Neural progenitor cell (in vitro differentiated cells): Measurements from ENCODE around the gene SMIM22. TPM values are rescaled to one million over a fixed set of nuclear protein-coding genes. Genes with fewer than 3 reads are reported as not detected.

ENCODE experiments used
- DNase-seq: peaks from one replicate; pipeline ENCODE4 v3.0.0-alpha.2; 2016; ENCODE audit warnings: low spot score
- H2AFZ ChIP-seq: fragments of 200-600 bp; sonication (generic); replicated peaks from 2 replicates; pipeline ENCODE4 v1.6.1; 2016; ENCODE audit warnings: antibody characterized with exemption
- H3F3A ChIP-seq: fragments of 200-600 bp; sonication (generic); 2 replicates; pipeline ENCODE4 v1.6.1; 2016; ENCODE audit warnings: antibody characterized with exemption, low read depth
- H3K27ac ChIP-seq: fragments of 200-600 bp; sonication (generic); 2 replicates; pipeline ENCODE4 v1.5.1; 2016; ENCODE audit warnings: mild to moderate bottlenecking
- H3K27me3 ChIP-seq: fragments of 200-600 bp; sonication (generic); 2 replicates; pipeline ENCODE4 v1.6.1; 2016; ENCODE audit warnings: mild to moderate bottlenecking, moderate library complexity
- H3K36me3 ChIP-seq: fragments of 200-600 bp; sonication (generic); 2 replicates; pipeline ENCODE4 v1.5.1; 2016
- H3K4me1 ChIP-seq: fragments of 200-600 bp; sonication (generic); 2 replicates; pipeline ENCODE4 v1.6.1; 2016; ENCODE audit warnings: mixed run types
- H3K4me2 ChIP-seq: fragments of 200-600 bp; sonication (generic); 2 replicates; pipeline ENCODE4 v1.6.1; 2016
- H3K4me3 ChIP-seq: fragments of 200-600 bp; sonication (generic); 2 replicates; pipeline ENCODE4 v1.5.1; 2016
- H3K79me2 ChIP-seq: fragments of 200-600 bp; sonication (generic); 2 replicates; pipeline ENCODE4 v1.6.1; 2016; ENCODE audit warnings: low read depth
- H3K9ac ChIP-seq: fragments of 200-600 bp; sonication (generic); 2 replicates; pipeline ENCODE4 v1.6.1; 2016
- H3K9me3 ChIP-seq: fragments of 200-600 bp; sonication (generic); 2 replicates; pipeline ENCODE4 v1.5.1; 2016; ENCODE audit warnings: low read depth
- H4K20me1 ChIP-seq: fragments of 200-600 bp; sonication (generic); 2 replicates; pipeline ENCODE4 v1.6.1; 2016; ENCODE audit warnings: low read depth
- H3K27ac Mint-ChIP-seq: 3 replicates; pipeline ENCODE4 v1.8.0; 2021; ENCODE audit warnings: mixed read lengths
- H3K27me3 Mint-ChIP-seq: 2 replicates; pipeline ENCODE4 v1.8.0; 2022; ENCODE audit warnings: low read depth, mild to moderate bottlenecking, inconsistent platforms, moderate library complexity, mixed read lengths; ENCODE audit not compliant: insufficient read depth
- H3K36me3 Mint-ChIP-seq: 3 replicates; pipeline ENCODE4 v1.8.0; 2021; ENCODE audit warnings: mixed read lengths
- H3K4me1 Mint-ChIP-seq: 3 replicates; pipeline ENCODE4 v1.8.0; 2021; ENCODE audit warnings: mixed read lengths
- H3K4me3 Mint-ChIP-seq: 3 replicates; pipeline ENCODE4 v1.8.0; 2021; ENCODE audit warnings: mild to moderate bottlenecking, moderate library complexity, mixed read lengths
- H3K9me3 Mint-ChIP-seq: 3 replicates; pipeline ENCODE4 v1.8.0; 2020; ENCODE audit warnings: mixed read lengths
- CTCF ChIP-seq: fragments of 200-600 bp; sonication (generic); IDR thresholded peaks from 2 replicates; pipeline ENCODE4 v1.5.1; 2017; ENCODE audit warnings: antibody characterized with exemption, mild to moderate bottlenecking
- EZH2 ChIP-seq: fragments of 200-600 bp; sonication (generic); IDR thresholded peaks from 2 replicates; pipeline ENCODE4 v1.6.1; 2017; ENCODE audit warnings: antibody characterized with exemption, mild to moderate bottlenecking, moderate library complexity
- EZH2phosphoT487 ChIP-seq: fragments of 200-600 bp; sonication (generic); IDR thresholded peaks from 2 replicates; pipeline ENCODE4 v1.6.1; 2017; ENCODE audit warnings: antibody characterized with exemption
- total RNA-seq: library from RNA; depleted of rRNA; stranded (reverse); fragments of >200 nt; gene quantifications from 2 replicates; pipeline ENCODE4 v1.2.3, GENCODE V29; 2015; ENCODE audit warnings: low replicate concordance

The SMIM22 gene
- total RNA-seq, 1 donor from 2014 or later, result not detected

GRCh38 chr16:4814046-4814445 is 18.9 kb downstream of the SMIM22 start:
- Histone ChIP-seq H4K20me1 (no peaks in the 10 kb centered on the region), H3K4me2 (no peak overlapping the region), H3K4me3 (no peak overlapping the region), H3K9ac (no peak overlapping the region), H3K9me3 (no peaks in the 10 kb centered on the region), H3F3A (no peaks in the 10 kb centered on the region), H3K27ac (no peak overlapping the region), H2AFZ (no peak overlapping the region), H3K36me3 (peaks cover 10% of the 10 kb centered on the region), H3K27me3 (no peaks in the 10 kb centered on the region), H3K4me1 (no peaks in the 10 kb centered on the region), H3K79me2 (no peaks in the 10 kb centered on the region)
- Mint-ChIP-seq H3K27ac (no peak overlapping the region), H3K36me3 (peaks cover 26% of the 10 kb centered on the region), H3K27me3 (peaks cover 2% of the 10 kb centered on the region), H3K4me3 (no peak overlapping the region), H3K9me3 (no peaks in the 10 kb centered on the region), H3K4me1 (no peaks in the 10 kb centered on the region)
- TF ChIP-seq EZH2, result no peak
- TF ChIP-seq CTCF, result no peak
- TF ChIP-seq EZH2phosphoT487, result no peak
- DNase-seq, result no peak

- Histone ChIP-seq H3K4me2 (no peak overlapping the region), H3K27ac (no peak overlapping the region), H3K79me2 (no peaks in the 10 kb centered on the region), H2AFZ (no peak overlapping the region), H3K4me1 (no peaks in the 10 kb centered on the region), H3K36me3 (peaks cover 10% of the 10 kb centered on the region), H4K20me1 (no peaks in the 10 kb centered on the region), H3K4me3 (no peak overlapping the region), H3F3A (no peaks in the 10 kb centered on the region), H3K9ac (no peak overlapping the region), H3K27me3 (no peaks in the 10 kb centered on the region), H3K9me3 (no peaks in the 10 kb centered on the region)
- peaks cover 26% of the 10 kb centered on the region for H3K36me3 Mint-ChIP-seq
- H3K4me3 Mint-ChIP-seq, result no peak overlapping the region
- no peak for TF ChIP-seq EZH2
- TF ChIP-seq CTCF, result peak; percentile 8
- H3K4me1 Mint-ChIP-seq, result no peaks in the 10 kb centered on the region
- no peak overlapping the region for H3K27ac Mint-ChIP-seq
- H3K27me3 Mint-ChIP-seq, result peaks cover 2% of the 10 kb centered on the region
- no peak for DNase-seq
- H3K9me3 Mint-ChIP-seq, result no peaks in the 10 kb centered on the region
These were observed 19.5 kb downstream of the SMIM22 start for GRCh38 chr16:4814542-4815173.

- no peak for TF ChIP-seq CTCF
- TF ChIP-seq EZH2phosphoT487, result no peak
- TF ChIP-seq EZH2, result no peak
- Mint-ChIP-seq H3K4me3 (no peak overlapping the region), H3K27me3 (no peaks in the 10 kb centered on the region), H3K4me1 (no peaks in the 10 kb centered on the region), H3K9me3 (no peaks in the 10 kb centered on the region), H3K36me3 (peaks cover 28% of the 10 kb centered on the region), H3K27ac (no peak overlapping the region)
- Histone ChIP-seq H3K9ac (no peak overlapping the region), H3K79me2 (no peaks in the 10 kb centered on the region), H3K9me3 (no peaks in the 10 kb centered on the region), H2AFZ (no peak overlapping the region), H3K4me3 (no peak overlapping the region), H3K27me3 (no peaks in the 10 kb centered on the region), H4K20me1 (peaks cover 7% of the 10 kb centered on the region), H3K27ac (no peak overlapping the region), H3K4me2 (no peak overlapping the region), H3F3A (peaks cover 10% of the 10 kb centered on the region), H3K4me1 (peaks cover 5% of the 10 kb centered on the region), H3K36me3 (peaks cover 10% of the 10 kb centered on the region)
- no peak for DNase-seq
These were observed 25.5 kb downstream of the SMIM22 start for GRCh38 chr16:4820652-4821051.
